Measurements from ENCODE around the gene ASTN2. TPM values are rescaled to one million over a fixed set of nuclear protein-coding genes. Genes with fewer than 3 reads are reported as not detected.

ASTN2 gene
- total and polyA plus RNA-seq, 2 experiments from 2014 or later: 7.0 to 24.6 TPM

- H3K27me3 ChIP-seq (ENCODE audit: insufficient read depth): no peaks in the 10 kb centered on the region
- TF ChIP-seq JUNB (IDR thresholded peaks at IDR 0.05; ENCODE audit: unreplicated experiment): no peak
- TF ChIP-seq EZH2phosphoT487 (IDR thresholded peaks at IDR 0.05; ENCODE audit: unreplicated experiment): no peak
- TF ChIP-seq ZNF331 (CRISPR knock-in tag; IDR thresholded peaks at IDR 0.05; ENCODE audit: low read depth): no peak
- no peak for TF ChIP-seq ZNF462 (CRISPR knock-in tag; IDR thresholded peaks at IDR 0.05)
- no peak for TF ChIP-seq EZH2 (IDR thresholded peaks at IDR 0.05; ENCODE audit: low read depth, unreplicated experiment)
- no peak for TF ChIP-seq STAT1 (IDR thresholded peaks at IDR 0.05; ENCODE audit: unreplicated experiment)
- no peak for TF ChIP-seq POLR2AphosphoS5 (IDR thresholded peaks at IDR 0.05; ENCODE audit: low read depth)
- TF ChIP-seq REST (IDR thresholded peaks at IDR 0.05; ENCODE audit: unreplicated experiment): no peak
- TF ChIP-seq ZNF114 (CRISPR knock-in tag; IDR thresholded peaks at IDR 0.05): no peak
- TF ChIP-seq CTCF (conservative IDR thresholded peaks at IDR 0.05; ENCODE audit: low read depth in 2 of 2): no peak
- TF ChIP-seq NANOG (IDR thresholded peaks at IDR 0.05; ENCODE audit: borderline replicate concordance): no peak
- TF ChIP-seq ETS1 (IDR thresholded peaks at IDR 0.05): no peak
- TF ChIP-seq CREB1 (CRISPR knock-in tag; IDR thresholded peaks at IDR 0.05; ENCODE audit: low read depth): no peak
- no peaks in the 10 kb centered on the region for H3K27me3 Mint-ChIP-seq (ENCODE audit: insufficient read depth, low read depth, poor library complexity)
Observed at GRCh38 chr9:116417464-116417863, 997.4 kb downstream of the ASTN2 start.

More at GRCh38 chr9:116417464-116417863, 997.4 kb downstream of the ASTN2 start:
- Histone ChIP-seq H3K4me3 (no peak overlapping the region), H4K20me1 (replicated peaks; ENCODE audit: insufficient read depth) (0 out of 2 replicates have a peak, but pooled peaks cover 3% of the 10 kb centered on the region), H2AFZ (no peak overlapping the region), H3K4me2 (no peak overlapping the region), H3K9me2 (ENCODE audit: insufficient read depth) (no peaks in the 10 kb centered on the region; the same call in 1 of the 2 replicates), H3K36me3 (ENCODE audit: insufficient read depth) (no peaks in the 10 kb centered on the region), H3K27ac (ENCODE audit: low read depth) (no peak overlapping the region), H3K4me1 (ENCODE audit: insufficient read depth) (no peaks in the 10 kb centered on the region), H3F3A (replicated peaks; ENCODE audit: low read depth) (no peaks in the 10 kb centered on the region), H3K79me2 (replicated peaks; ENCODE audit: insufficient read depth) (no peaks in the 10 kb centered on the region)
- no peaks in the 10 kb centered on the region for H3K9me3 Mint-ChIP-seq
- H3K4me3 Mint-ChIP-seq: no peak overlapping the region
- no peak overlapping the region for H3K27ac Mint-ChIP-seq
- H3K4me1 Mint-ChIP-seq: peaks cover 2% of the 10 kb centered on the region; the same call in 1 of the 3 replicates
- no peaks in the 10 kb centered on the region for H3K36me3 Mint-ChIP-seq (ENCODE audit: low read depth)
- ATAC-seq (no peak), DNase-seq (ENCODE audit: low spot score) (no peak)

Measured in GM23338 (cell line).